ENCODE data around the gene NOS1AP.

Gene NOS1AP

GRCh38 chr1:162389971-162390370 lies 320.5 kb downstream of the NOS1AP start:
- Mint-ChIP-seq H3K36me3 (ENCODE audit: low read depth) (no peaks in the 10 kb centered on the region), H3K27ac (no peak overlapping the region), H3K9me3 (no peaks in the 10 kb centered on the region), H3K4me3 (no peak overlapping the region), H3K4me1 (ENCODE audit: low read depth) (no peaks in the 10 kb centered on the region), H3K27me3 (ENCODE audit: low read depth) (peaks cover 20% of the 10 kb centered on the region)

GRCh38 chr1:162390396-162391185 lies 321.1 kb downstream of the NOS1AP start:
- Mint-ChIP-seq H3K27ac (no peak overlapping the region), H3K4me3 (no peak overlapping the region), H3K9me3 (no peaks in the 10 kb centered on the region), H3K27me3 (ENCODE audit: low read depth) (peaks cover 20% of the 10 kb centered on the region), H3K4me1 (ENCODE audit: low read depth) (no peaks in the 10 kb centered on the region), H3K36me3 (ENCODE audit: low read depth) (no peaks in the 10 kb centered on the region)

- H3K4me3 Mint-ChIP-seq = no peak overlapping the region
- no peaks in the 10 kb centered on the region for H3K9me3 Mint-ChIP-seq
- peaks cover 20% of the 10 kb centered on the region for H3K27me3 Mint-ChIP-seq (ENCODE audit: low read depth)
- H3K27ac Mint-ChIP-seq = no peak overlapping the region
- no peaks in the 10 kb centered on the region for H3K36me3 Mint-ChIP-seq (ENCODE audit: low read depth)
- H3K4me1 Mint-ChIP-seq (ENCODE audit: low read depth) = no peaks in the 10 kb centered on the region
These were observed 322.5 kb downstream of the NOS1AP start for GRCh38 chr1:162391790-162392563.

- H3K36me3 Mint-ChIP-seq (ENCODE audit: low read depth) = no peaks in the 10 kb centered on the region
- no peak overlapping the region for H3K4me3 Mint-ChIP-seq
- peaks cover 25% of the 10 kb centered on the region for H3K27me3 Mint-ChIP-seq (ENCODE audit: low read depth)
- no peaks in the 10 kb centered on the region for H3K4me1 Mint-ChIP-seq (ENCODE audit: low read depth)
- H3K9me3 Mint-ChIP-seq = no peaks in the 10 kb centered on the region
- H3K27ac Mint-ChIP-seq = no peak overlapping the region
These were observed 326.9 kb downstream of the NOS1AP start for GRCh38 chr1:162396201-162396906.

- no peaks in the 10 kb centered on the region for H3K36me3 Mint-ChIP-seq (ENCODE audit: low read depth)
- no peaks in the 10 kb centered on the region for H3K4me1 Mint-ChIP-seq (ENCODE audit: low read depth)
- H3K27ac Mint-ChIP-seq = no peak overlapping the region
- H3K27me3 Mint-ChIP-seq (ENCODE audit: low read depth) = peaks cover 18% of the 10 kb centered on the region
- no peaks in the 10 kb centered on the region for H3K9me3 Mint-ChIP-seq
- H3K4me3 Mint-ChIP-seq = no peak overlapping the region
These were observed 327.6 kb downstream of the NOS1AP start for GRCh38 chr1:162397039-162397448.

- Mint-ChIP-seq H3K9me3 (no peaks in the 10 kb centered on the region), H3K27ac (no peak overlapping the region), H3K4me1 (ENCODE audit: low read depth) (no peaks in the 10 kb centered on the region), H3K27me3 (ENCODE audit: low read depth) (peaks cover 15% of the 10 kb centered on the region), H3K4me3 (no peak overlapping the region), H3K36me3 (ENCODE audit: low read depth) (no peaks in the 10 kb centered on the region)
These were observed 328.6 kb downstream of the NOS1AP start for GRCh38 chr1:162397943-162398560.

- Mint-ChIP-seq H3K4me3 (no peak overlapping the region), H3K36me3 (ENCODE audit: low read depth) (no peaks in the 10 kb centered on the region), H3K4me1 (ENCODE audit: low read depth) (no peaks in the 10 kb centered on the region), H3K9me3 (no peaks in the 10 kb centered on the region), H3K27me3 (ENCODE audit: low read depth) (peaks cover 11% of the 10 kb centered on the region), H3K27ac (no peak overlapping the region)
These were observed 329.6 kb downstream of the NOS1AP start for GRCh38 chr1:162398999-162399580.

- Mint-ChIP-seq H3K4me3 (no peak overlapping the region), H3K9me3 (no peaks in the 10 kb centered on the region), H3K4me1 (ENCODE audit: low read depth) (no peaks in the 10 kb centered on the region), H3K27ac (no peak overlapping the region), H3K27me3 (ENCODE audit: low read depth) (peaks cover 11% of the 10 kb centered on the region), H3K36me3 (ENCODE audit: low read depth) (no peaks in the 10 kb centered on the region)
These were observed 331.4 kb downstream of the NOS1AP start for GRCh38 chr1:162400790-162401355.

- no peaks in the 10 kb centered on the region for H3K36me3 Mint-ChIP-seq (ENCODE audit: low read depth)
- H3K9me3 Mint-ChIP-seq = no peaks in the 10 kb centered on the region
These were observed 335.2 kb downstream of the NOS1AP start for GRCh38 chr1:162404550-162405160.

GRCh38 chr1:162405800-162406199 lies 336.3 kb downstream of the NOS1AP start:
- Mint-ChIP-seq H3K4me3 (no peak overlapping the region), H3K4me1 (ENCODE audit: low read depth) (no peaks in the 10 kb centered on the region), H3K36me3 (ENCODE audit: low read depth) (no peaks in the 10 kb centered on the region), H3K9me3 (no peaks in the 10 kb centered on the region), H3K27ac (no peak overlapping the region), H3K27me3 (ENCODE audit: low read depth) (peaks cover 8% of the 10 kb centered on the region)

More at GRCh38 chr1:162404550-162405160, 335.2 kb downstream of the NOS1AP start:
- H3K27ac Mint-ChIP-seq = no peak overlapping the region
- peaks cover 8% of the 10 kb centered on the region for H3K27me3 Mint-ChIP-seq (ENCODE audit: low read depth)
- H3K4me3 Mint-ChIP-seq = no peak overlapping the region
- H3K4me1 Mint-ChIP-seq (ENCODE audit: low read depth) = no peaks in the 10 kb centered on the region

GRCh38 chr1:162406811-162407210 lies 337.3 kb downstream of the NOS1AP start:
- no peak overlapping the region for H3K27ac Mint-ChIP-seq
- H3K27me3 Mint-ChIP-seq (ENCODE audit: low read depth) = peaks cover 8% of the 10 kb centered on the region
- no peaks in the 10 kb centered on the region for H3K4me1 Mint-ChIP-seq (ENCODE audit: low read depth)
- H3K4me3 Mint-ChIP-seq = no peak overlapping the region
- no peaks in the 10 kb centered on the region for H3K9me3 Mint-ChIP-seq
- no peaks in the 10 kb centered on the region for H3K36me3 Mint-ChIP-seq (ENCODE audit: low read depth)

- Mint-ChIP-seq H3K4me3 (no peak overlapping the region), H3K36me3 (ENCODE audit: low read depth) (no peaks in the 10 kb centered on the region), H3K27ac (no peak overlapping the region), H3K9me3 (no peaks in the 10 kb centered on the region), H3K27me3 (ENCODE audit: low read depth) (peaks cover 8% of the 10 kb centered on the region), H3K4me1 (ENCODE audit: low read depth) (no peaks in the 10 kb centered on the region)
These were observed 338.0 kb downstream of the NOS1AP start for GRCh38 chr1:162407539-162407938.

GRCh38 chr1:162412002-162412401 lies 342.5 kb downstream of the NOS1AP start, which contains the start of gene SH2D1B:
Gene SH2D1B, minus strand, starts transcription at chr1:162412136. Its CDS starts 120 bp downstream, at chr1:162412016.
- Mint-ChIP-seq H3K36me3 (ENCODE audit: low read depth) (no peaks in the 10 kb centered on the region), H3K27ac (no peak within 1 kb of the TSS), H3K4me3 (no peak within 1 kb of the TSS), H3K4me1 (ENCODE audit: low read depth) (no peaks in the 10 kb centered on the region), H3K27me3 (ENCODE audit: low read depth) (peaks cover 10% of the 10 kb centered on the region), H3K9me3 (no peaks in the 10 kb centered on the region)
